AG10803 (cell line): ENCODE results near the gene POLR2M.

Source experiments
- DNase-seq: peaks from one replicate; pipeline ENCODE4 v3.0.0; 2010; ENCODE audit warnings: low read depth
- H3K4me3 ChIP-seq: 2 replicates; pipeline ENCODE4 v1.5.1; 2011; ENCODE audit warnings: mild to moderate bottlenecking, low read length, control low read depth
- CTCF ChIP-seq: conservative IDR thresholded peaks from 2 replicates; pipeline ENCODE4 v1.5.1; 2011; ENCODE audit warnings: mild to moderate bottlenecking, low read length, control low read depth, inconsistent platforms

The POLR2M gene

GRCh38 chr15:57762302-57762701 lies 55.8 kb downstream of the POLR2M start:
- DNase-seq: no peak
- 0 out of 2 replicates have a peak, but pooled peaks have one; percentile 3 for TF ChIP-seq CTCF

GRCh38 chr15:57763176-57763964 lies 56.9 kb downstream of the POLR2M start:
- TF ChIP-seq CTCF: no peak
- no peak for DNase-seq
- no peak overlapping the region for H3K4me3 ChIP-seq

More at GRCh38 chr15:57762302-57762701, 55.8 kb downstream of the POLR2M start:
- H3K4me3 ChIP-seq: no peak overlapping the region
